GM19468 (cell line): ENCODE data around the gene SIM2.

Experiments used
- ATAC-seq: cut with Tn5 transposase; IDR thresholded peaks from one replicate; pipeline ENCODE4 v1.9.1; 2021; ENCODE audit warnings: mild to moderate bottlenecking, moderate library complexity, moderate number of reproducible peaks; ENCODE audit not compliant: unreplicated experiment; ENCODE audit errors: extremely low read depth

The SIM2 gene

DNA sequence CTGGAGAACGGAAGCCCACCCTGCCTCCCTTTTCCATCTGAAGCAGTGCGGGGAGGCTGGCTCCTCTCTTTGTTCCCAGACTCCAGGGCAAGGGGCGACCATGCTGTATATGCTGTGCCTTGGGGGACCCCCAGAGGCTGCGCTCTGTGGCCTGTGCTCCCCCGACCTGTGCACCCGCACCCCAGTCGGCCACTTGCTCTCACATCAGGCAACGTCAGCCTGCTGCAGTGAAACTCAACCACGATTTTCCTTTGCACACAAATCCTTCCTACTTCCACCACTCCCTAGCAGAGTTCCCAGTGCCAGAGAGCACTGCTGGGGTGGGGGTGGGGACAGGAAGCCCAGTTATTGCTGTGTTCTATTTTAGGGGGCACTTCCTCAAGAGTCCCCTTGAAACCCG lies 52.5 kb downstream of the SIM2 start:
- ATAC-seq: no peak

DNA sequence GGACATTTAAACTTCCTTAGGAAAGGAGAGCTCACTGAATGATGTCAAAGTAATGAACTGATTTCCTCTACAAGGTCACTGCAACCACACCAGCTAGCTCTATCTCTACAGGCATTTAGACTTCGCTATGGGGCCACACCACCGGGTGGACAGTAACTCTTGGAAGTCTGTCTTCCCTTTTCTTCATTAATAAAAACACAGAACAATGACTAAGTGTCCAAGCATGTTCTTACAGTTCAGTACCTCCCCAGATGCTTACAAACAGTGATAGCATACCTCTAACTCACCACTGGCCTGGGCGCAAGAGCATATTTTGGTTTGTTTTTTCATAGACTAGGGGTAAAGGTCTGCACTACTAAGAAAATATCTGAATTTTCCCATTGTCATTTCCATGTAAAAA lies 54.6 kb downstream of the SIM2 start:
- no peak for ATAC-seq

DNA sequence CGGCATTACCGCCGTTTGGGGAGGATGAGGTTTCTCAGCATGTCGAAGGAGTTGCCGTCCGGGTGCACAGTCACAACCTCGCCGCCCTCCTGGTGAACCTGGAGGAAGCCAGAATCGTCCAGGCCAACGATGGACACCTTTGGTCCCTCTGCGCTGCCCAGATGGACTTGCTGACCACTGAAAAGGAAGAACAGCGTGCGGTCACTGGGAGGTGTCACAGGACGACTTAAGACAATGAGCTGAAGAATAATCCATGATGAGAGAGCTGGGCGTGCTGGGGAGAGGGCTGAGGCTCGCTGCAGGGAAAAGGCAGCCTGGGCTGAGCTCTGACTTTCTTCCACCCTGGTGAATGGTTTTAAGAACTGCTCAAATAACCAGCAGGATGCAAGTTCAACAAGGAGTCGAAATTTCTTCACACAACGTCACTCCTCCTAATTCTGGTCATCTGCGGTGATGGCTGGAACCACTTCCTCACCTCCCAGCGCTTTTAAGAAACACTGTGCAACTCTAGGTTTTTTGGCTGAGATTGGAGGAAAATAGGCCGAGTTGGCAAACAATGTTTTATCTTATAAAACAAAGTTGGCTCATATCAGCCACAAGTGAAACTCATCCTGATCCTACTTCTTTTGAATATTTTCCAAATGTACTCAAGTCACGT lies 55.5 kb downstream of the SIM2 start:
- no peak for ATAC-seq

DNA sequence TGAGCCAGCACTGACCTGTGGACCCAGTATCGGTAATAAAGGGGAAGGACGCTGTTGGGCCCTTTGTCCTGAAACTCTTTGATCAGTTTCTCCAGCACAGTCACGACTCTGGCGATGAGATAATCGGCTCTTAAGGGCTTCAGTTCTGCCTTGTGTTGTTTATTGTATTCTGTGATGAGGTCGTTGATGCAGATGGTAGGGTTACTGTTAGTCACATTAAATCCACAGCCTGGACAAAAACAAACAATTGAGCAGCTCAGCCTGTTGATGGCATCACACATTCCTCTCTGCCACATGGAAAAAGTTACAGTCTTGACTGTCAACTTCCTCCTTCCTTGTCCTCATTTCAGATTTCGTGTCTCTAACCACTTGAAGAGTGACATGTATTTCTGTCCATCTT lies 57.6 kb downstream of the SIM2 start:
- ATAC-seq: no peak

DNA sequence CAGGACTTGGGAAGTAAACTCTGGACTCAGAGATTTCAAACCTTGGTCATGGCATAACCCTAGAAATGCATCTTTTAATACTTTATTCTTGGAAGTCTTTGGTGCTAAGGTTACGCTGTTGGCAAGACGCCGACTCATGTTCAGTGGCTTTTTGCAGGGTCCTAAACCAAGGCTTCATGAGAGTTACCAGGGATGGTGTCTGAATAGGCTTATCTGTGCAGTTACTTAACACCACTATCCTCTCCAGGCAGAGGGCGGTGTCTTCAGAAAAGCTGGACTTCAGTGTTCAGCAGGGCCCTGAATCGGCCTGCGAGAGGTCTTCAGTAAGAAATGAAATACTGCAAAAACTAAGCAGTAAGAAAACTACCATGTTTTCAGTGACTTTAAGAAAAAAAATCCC lies 58.3 kb downstream of the SIM2 start:
- no peak for ATAC-seq

DNA sequence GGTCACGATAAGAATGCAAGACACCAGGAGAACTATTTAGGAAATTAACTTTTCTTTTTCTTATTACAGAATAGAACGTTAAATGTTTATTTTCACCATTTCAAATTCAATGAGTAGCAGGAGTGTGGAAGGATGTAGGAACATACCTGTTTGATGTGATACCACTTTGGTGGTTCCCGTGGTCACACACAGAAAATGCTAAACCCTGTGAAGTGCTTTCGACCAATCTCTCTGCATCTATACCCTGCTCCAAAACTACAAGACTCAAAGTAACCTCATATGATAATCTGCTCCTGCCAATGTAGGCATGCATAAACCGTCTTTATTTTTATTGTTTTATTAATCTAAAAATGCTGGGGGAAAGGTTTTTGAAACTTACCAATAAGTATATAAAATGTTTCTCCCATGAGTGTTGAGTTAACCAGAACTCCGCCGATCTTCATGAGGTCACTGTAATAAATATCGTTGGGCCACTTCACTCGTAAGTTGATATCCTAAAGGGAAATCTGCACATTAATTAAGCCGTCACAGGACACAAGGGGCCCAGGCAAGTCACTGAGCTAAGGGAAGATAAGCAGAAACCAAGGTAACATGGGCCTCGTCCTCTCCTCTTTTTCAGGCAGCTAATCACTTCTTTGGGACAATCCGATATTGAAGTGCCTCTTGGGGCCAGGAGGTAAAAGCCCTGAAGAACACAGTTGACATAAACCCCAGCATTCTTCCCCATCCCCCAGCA lies 60.6 kb downstream of the SIM2 start:
- ATAC-seq: no peak

DNA sequence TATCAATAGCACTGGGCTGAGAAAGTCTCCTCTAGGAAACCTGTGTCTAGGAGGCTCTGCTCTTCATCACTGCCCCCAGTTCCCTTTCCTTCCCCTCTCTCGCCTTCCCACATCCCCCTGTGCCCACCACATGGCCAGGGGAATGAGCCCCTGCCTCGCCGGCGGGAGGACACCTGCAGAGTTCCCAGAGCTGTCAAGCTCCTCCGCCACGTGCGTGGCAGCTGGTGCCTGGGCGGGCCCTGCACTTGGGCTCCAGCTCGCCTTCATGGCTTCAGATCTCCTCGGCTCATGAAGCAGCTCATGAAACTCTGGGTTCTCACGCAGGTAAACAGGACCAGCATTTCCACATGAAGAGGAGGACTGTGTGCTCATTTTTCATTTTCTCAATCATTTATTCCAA lies 62.8 kb downstream of the SIM2 start:
- no peak for ATAC-seq

DNA sequence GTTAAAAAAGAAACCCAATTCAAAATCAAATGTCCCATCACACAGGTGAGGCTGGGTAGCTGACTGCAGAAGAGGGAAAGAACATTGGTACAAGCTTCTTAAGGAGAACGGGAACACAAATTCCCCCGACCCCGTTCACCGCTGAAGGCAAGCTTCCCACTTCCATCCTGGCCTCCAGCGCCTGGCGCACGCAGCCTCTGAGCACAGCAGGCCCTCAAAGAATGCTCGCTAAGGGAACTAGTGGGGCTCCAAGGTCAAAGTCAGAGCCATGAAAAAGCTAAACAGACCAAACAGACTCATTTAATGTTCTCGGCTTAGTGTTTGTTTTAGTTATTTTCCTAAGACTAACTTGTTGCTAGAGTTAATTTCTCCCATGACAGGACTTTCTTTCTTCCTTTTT lies 63.7 kb downstream of the SIM2 start:
- ATAC-seq: no peak

DNA sequence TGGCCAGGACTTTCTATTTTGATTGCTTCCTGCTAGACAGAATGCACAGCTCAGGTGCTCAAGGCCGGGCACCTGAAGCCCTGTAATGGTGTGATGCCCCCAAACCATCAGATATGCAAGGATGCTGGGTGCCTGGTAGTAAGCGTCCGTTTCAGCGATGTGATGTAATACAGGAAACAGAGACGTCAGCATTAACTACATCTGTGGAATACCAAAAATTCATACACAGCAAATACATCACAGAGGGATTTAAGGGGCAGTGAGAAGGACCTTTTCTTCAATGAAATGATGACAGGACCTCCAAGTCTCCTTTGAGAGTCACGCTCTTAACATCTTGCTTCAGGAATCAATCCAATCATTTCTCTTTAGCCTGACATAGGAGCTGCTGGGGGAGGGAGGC lies 64.4 kb downstream of the SIM2 start:
- no peak for ATAC-seq

DNA sequence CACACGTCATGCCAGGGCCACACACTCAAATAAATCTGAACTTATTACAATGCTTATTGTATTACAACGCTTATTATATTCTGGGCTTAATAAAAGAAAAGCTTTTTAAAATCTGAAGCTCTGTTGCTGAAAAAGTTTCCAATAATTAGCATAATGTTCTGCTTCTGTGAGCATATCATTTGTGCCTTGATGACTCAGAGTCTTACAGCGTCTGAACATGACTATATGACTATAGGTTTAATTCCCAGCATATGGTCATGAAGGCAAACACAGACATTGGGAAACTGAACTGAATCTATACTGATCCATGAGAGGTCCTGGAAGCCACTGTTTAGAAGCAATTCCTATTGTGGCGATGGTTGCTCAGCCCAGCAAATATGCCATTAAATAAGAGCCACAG lies 66.3 kb downstream of the SIM2 start:
- no peak for ATAC-seq

DNA sequence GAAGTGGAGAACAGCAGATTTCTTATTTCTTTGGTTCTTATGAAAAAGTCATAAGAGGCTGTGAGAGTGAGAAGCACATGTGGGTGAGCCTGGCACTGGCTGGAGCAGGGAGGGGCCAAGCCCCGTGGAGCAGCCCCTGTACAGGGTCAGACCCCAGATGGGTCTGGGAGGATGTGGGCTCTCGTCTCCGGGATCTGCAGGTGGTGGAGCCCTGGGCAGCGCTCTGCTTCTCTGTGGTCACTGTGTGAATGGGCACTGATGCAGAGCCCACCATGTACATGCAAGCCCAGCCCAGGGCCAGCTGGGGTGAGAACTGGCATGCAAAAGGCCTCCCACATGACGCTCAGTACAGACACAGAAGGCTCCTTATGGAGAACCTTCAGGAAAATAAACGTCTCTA lies 67.6 kb downstream of the SIM2 start:
- ATAC-seq: no peak

DNA sequence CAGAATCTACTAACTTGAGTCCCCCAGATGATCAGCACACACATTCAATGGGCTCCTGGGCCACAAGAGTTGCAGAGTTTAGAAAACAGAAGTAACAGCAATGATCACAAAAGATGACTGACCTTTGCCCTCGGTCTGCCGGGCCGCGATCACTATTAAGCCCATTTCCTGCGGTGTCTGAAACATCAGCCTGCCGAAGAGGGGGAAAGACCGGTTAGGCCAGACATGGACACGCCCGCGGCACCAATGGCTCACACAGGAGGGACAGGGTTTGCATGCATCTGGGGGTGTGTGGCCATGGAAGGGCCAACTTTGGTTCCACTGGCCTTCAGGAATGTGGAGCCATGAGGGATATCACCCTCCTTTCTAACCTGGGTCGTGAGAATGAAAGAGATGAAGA lies 68.2 kb downstream of the SIM2 start:
- ATAC-seq: no peak

DNA sequence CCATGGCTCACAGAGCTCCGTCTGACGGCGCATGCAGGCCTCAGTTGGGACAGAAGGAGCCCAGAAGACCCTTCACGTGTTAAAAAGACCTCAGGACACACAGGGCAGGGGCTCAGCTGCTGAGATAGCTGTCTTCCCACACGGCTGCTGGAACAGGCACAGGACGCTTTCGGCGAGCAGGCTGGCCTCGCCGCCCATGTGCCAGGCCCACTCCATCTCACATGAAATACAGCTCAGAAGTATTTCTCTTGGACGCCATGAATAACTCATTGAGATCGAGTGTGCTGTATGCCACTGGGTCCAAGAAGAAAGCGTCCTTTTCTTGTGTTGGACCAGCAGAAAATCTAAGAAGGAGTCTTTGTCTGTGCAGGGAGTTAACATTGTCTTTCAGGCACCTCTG lies 69.6 kb downstream of the SIM2 start:
- no peak for ATAC-seq

DNA sequence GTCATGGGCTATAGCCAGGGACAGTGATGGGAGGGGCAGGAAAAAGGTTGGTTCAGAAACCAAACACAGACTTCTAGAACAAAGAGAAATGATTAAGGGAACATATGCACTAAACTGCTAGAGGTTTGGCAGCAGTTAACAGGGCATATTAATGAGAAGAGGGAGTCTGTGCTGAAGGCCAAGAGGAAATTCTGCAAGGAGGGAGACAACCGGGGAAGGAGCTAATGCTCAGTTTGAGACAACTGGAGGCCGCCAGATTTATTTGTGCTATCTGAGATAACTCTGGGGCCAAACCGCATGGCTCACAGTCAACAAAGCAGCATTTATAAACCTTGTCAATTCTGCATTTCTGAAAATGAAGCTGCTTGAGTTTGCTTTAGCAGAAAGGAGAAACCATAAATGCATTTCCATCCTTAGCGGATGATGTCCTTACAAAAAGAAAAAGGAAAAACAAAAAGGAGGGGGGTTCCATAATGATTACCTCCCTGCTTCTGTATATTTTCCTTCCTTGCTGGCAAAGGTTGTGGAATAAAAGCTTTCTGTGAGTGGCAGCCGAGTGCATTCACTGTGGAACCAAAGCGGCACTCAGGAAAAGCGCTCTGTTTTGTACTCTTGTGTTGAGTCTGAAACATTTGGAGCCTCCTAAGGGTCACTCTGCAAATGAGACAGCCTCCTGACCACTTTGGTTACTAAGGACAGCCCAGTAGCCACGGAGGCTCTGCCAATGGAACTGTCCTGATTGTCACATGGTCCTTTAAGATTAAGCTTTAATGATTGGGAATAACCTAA lies 70.3 kb downstream of the SIM2 start:
- ATAC-seq: no peak

DNA sequence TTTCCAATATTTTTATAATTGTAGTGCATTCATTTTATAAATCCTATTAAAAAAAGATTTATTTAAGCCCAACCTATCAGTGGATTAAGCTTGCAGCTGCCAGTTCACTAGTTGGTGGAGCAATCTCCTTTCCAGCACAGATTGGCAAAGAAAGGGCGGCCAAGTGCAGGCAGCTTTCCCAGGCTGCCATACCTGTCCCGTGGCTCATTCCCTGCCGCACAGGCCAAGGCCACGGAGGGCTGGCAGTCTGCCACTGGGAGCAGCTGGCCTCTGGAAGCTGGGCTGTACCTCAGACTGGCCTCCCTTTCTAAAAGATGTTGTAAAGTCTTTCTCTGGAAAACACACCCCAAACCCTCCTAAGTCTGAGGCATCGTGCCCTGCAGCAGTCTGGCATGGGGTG lies 74.2 kb downstream of the SIM2 start:
- no peak for ATAC-seq

DNA sequence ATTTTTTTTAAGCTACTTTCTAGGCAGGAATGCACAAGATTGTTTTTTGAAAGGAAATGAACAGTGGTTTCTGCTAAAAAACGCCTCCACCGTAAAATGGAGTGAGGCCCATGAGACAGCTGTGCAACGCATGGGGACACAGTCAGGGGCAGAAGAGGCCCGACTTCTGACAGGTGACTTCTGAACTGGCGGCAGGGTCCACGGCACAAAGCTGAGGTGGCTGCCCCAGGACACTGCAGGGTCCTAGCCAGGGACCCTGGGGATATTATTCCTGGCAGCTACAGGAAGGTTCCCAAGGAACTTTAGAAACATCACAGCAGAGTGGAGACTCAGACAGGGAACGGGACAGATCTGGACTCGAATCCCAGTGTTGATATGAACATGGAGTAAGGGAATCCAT lies 75.1 kb downstream of the SIM2 start:
- no peak for ATAC-seq

DNA sequence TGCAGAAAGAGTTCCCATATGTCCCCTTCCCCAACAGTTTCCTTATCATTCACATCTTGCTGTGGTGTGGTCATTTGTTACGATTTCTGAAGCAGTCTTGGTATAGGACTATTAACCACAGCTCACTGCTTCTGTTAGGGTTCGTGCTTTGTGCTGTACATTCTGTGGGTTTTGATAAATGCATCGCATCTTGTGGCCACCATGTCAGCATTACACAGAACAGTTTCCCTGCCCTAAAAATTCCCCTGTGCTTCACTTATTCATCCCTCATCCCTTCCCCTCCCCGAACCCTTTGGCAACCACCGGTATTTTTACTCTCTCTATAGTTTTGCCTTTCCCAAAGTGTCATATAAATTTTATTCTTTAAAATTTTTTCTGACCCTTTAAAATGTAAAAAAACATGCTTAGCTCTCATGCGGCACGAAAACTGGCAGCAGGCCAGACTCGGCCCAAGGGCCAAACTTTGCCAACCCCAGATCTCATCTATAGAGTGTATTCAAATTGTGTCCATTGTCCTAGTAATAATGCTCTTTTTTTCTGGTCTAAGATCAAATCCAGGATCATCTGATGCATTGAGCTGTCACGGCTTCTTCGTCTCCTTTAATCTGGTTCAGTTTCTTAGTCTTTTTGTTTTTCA lies 78.2 kb downstream of the SIM2 start:
- no peak for ATAC-seq

DNA sequence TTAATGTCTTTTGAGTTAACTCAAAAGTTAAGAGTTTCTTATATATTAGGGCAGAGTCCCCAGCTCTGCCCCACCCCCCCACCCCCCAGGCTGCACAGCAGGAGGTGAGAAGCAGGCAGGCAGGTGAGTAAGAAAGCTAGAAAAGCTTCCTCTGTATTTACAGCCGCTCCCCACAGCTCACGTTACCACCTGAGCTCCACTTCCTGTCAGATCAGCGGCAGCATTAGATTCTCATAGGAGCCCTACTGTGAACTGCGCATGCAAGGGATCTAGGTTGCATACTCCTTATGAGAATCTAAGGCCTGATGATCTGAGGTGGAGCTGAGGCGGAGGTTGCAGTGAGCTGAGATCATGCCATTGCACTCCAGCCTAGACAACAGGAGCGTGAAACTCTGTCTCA lies 81.9 kb downstream of the SIM2 start:
- ATAC-seq: no peak

DNA sequence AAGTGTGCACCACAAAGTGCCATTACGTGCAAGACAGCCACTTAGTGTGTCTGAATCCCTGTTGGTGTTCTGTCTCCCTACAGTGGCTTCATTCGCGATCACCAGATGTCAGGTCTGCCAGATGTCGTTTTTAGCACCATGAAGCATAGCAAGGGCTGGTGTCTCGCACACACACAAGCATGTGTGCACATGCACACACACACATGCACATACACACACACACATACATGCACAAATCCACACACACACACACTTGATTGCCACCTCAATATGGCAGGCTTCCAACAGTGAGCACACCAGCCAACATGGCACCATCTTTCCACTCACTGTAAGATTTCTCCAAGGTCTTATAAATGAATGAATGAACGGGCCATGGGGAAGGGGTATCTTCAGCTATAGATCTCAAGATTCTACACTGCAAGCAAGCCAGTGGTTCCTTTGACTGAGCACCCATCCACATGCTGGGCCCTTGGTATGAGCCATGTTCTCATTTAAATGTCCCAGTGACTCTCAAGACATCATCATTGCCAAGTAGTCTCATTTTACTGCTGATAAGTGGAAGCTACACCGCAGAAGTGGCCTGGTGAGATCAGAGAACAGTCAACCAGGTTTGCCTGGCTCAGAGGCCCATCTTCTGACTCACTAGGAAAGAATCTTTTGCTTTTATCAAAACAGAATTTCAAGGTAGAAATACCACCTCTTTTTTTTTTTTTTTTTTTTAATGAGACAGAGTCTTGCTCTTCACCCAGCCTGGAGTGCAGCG lies 84.9 kb downstream of the SIM2 start:
- no peak for ATAC-seq

DNA sequence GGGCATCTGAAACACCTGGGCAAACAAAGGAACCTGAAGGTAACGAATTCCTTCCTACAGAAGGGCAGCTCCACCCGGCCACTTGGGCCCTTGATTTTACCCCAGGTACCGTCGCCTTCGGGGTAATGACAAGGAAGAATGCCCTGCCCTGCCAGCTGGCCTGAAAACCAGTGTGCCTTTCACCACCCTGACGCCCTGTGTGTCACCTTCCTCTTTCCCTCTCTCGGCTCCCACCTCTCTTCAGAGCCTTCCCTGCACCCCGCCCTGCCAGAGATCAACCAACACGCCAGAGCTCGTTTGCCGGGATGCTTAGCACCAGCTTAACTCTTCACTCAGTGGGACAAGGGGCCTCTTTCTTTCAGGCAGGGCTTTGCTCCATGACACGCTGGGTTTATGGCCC lies 86.0 kb downstream of the SIM2 start:
- no peak for ATAC-seq
